WTC11 (cell line): ENCODE results near the gene CSPG4. TPM values are rescaled to one million over a fixed set of nuclear protein-coding genes. Genes with fewer than 3 reads are reported as not detected.
"Not testable (repeated sequence)": the region's sequence is repeated elsewhere in the genome, so short reads cannot be mapped to it uniquely, and the experiment has no call there.

Experiments
- ATAC-seq: fragments of 200-7000 bp; cut with Tn5 transposase; 2 replicates; pipeline ENCODE4 v1.10.0; 2021; ENCODE audit warnings: mild to moderate bottlenecking, moderate library complexity
- CTCF ChIA-PET: fragments of 300-600 bp; sonication (Branson Sonifier 250); formaldehyde crosslinking; loops from one replicate; lab custom pipeline; 2021; ENCODE audit warnings: antibody characterized with exemption; lab: Charles Lee
- POLR2A ChIA-PET: fragments of 350-600 bp; sonication (Branson Sonifier 250); formaldehyde crosslinking; loops from one replicate; lab custom pipeline; 2021; ENCODE audit warnings: antibody characterized with exemption; lab: Charles Lee
- DNase-seq: peaks from one replicate; pipeline ENCODE4 v3.0.0; 2021; ENCODE audit warnings: low spot score
- H3K27ac Mint-ChIP-seq: 2 replicates; pipeline ENCODE4 v1.8.0; 2021; ENCODE audit warnings: mixed read lengths
- H3K27me3 Mint-ChIP-seq: 2 replicates; pipeline ENCODE4 v1.8.0; 2021; ENCODE audit warnings: low read depth, mild to moderate bottlenecking, moderate library complexity, mixed read lengths
- H3K36me3 Mint-ChIP-seq: 2 replicates; pipeline ENCODE4 v1.8.0; 2021; ENCODE audit warnings: mixed read lengths
- H3K4me1 Mint-ChIP-seq: 2 replicates; pipeline ENCODE4 v1.8.0; 2022; ENCODE audit warnings: mixed read lengths
- H3K4me3 Mint-ChIP-seq: 2 replicates; pipeline ENCODE4 v1.8.0; 2021; ENCODE audit warnings: mild to moderate bottlenecking, moderate library complexity, mixed read lengths
- H3K9me3 Mint-ChIP-seq: 2 replicates; pipeline ENCODE4 v1.8.0; 2021; ENCODE audit warnings: mixed read lengths
- CDX4 ChIP-seq: fragments of 250-450 bp; sonication (Bioruptor Pico); IDR thresholded peaks from 2 replicates; pipeline ENCODE4 v1.9.0; 2021; ENCODE audit warnings: moderate library complexity, mild to moderate bottlenecking, inconsistent platforms, borderline replicate concordance
- FOXK1 ChIP-seq: sonication (generic); formaldehyde crosslinking; IDR thresholded peaks from 2 replicates; pipeline ENCODE4 v1.8.0; 2022; ENCODE audit warnings: mild to moderate bottlenecking, moderate library complexity, missing genetic modification reagents
- HMGXB4 ChIP-seq: sonication (generic); formaldehyde crosslinking; IDR thresholded peaks from 2 replicates; pipeline ENCODE4 v1.8.1; 2023; ENCODE audit warnings: mild to moderate bottlenecking, moderate library complexity, missing genetic modification reagents
- JUN ChIP-seq: sonication (generic); formaldehyde crosslinking; IDR thresholded peaks from 2 replicates; pipeline ENCODE4 v1.8.0; 2023; ENCODE audit warnings: mild to moderate bottlenecking, missing genetic modification reagents
- MAX ChIP-seq: sonication (generic); formaldehyde crosslinking; IDR thresholded peaks from 2 replicates; pipeline ENCODE4 v1.8.0; 2022; ENCODE audit warnings: mild to moderate bottlenecking, missing genetic modification reagents
- MXD4 ChIP-seq: fragments of 250-450 bp; sonication (Bioruptor Pico); IDR thresholded peaks from 2 replicates; pipeline ENCODE4 v1.8.0; 2021; ENCODE audit warnings: mild to moderate bottlenecking, moderate library complexity, borderline replicate concordance
- NFATC4 ChIP-seq: fragments of 250-450 bp; sonication (Bioruptor Pico); IDR thresholded peaks from 2 replicates; pipeline ENCODE4 v1.9.0; 2021; ENCODE audit warnings: mild to moderate bottlenecking
- NR1H2 ChIP-seq: sonication (generic); formaldehyde crosslinking; IDR thresholded peaks from 2 replicates; pipeline ENCODE4 v1.9.0; 2021; ENCODE audit warnings: mild to moderate bottlenecking, moderate library complexity, missing genetic modification reagents
- OVOL2 ChIP-seq: fragments of 250-450 bp; sonication (Bioruptor Pico); IDR thresholded peaks from 2 replicates; pipeline ENCODE4 v1.9.0; 2021; ENCODE audit warnings: mild to moderate bottlenecking, borderline replicate concordance
- PREB ChIP-seq: sonication (generic); formaldehyde crosslinking; IDR thresholded peaks from 2 replicates; pipeline ENCODE4 v1.8.1; 2022; ENCODE audit warnings: mild to moderate bottlenecking, missing genetic modification reagents, moderate library complexity, borderline replicate concordance
- RELA ChIP-seq: sonication (generic); formaldehyde crosslinking; IDR thresholded peaks from 2 replicates; pipeline ENCODE4 v1.8.1; 2022; ENCODE audit warnings: missing genetic modification reagents, mild to moderate bottlenecking, borderline replicate concordance
- TCF7 ChIP-seq: sonication (generic); formaldehyde crosslinking; IDR thresholded peaks from 2 replicates; pipeline ENCODE4 v1.8.0; 2022; ENCODE audit warnings: mild to moderate bottlenecking, low read depth, missing genetic modification reagents, moderate library complexity
- TEAD1 ChIP-seq: sonication (generic); formaldehyde crosslinking; IDR thresholded peaks from 2 replicates; pipeline ENCODE4 v1.8.0; 2022; ENCODE audit warnings: mild to moderate bottlenecking, missing genetic modification reagents
- TP53 ChIP-seq: sonication (generic); formaldehyde crosslinking; IDR thresholded peaks from 2 replicates; pipeline ENCODE4 v1.8.1; 2023; ENCODE audit warnings: mild to moderate bottlenecking, missing genetic modification reagents
- ZBTB21 ChIP-seq: sonication (generic); formaldehyde crosslinking; IDR thresholded peaks from 2 replicates; pipeline ENCODE4 v1.8.1; 2023; ENCODE audit warnings: mild to moderate bottlenecking, missing genetic modification reagents, borderline replicate concordance
- ZNF423 ChIP-seq: fragments of 250-450 bp; sonication (Bioruptor Pico); IDR thresholded peaks from 2 replicates; pipeline ENCODE4 v2.1.2; 2022; ENCODE audit warnings: mild to moderate bottlenecking, moderate library complexity
- ZSCAN18 ChIP-seq: fragments of 250-450 bp; sonication (Bioruptor Pico); IDR thresholded peaks from 2 replicates; pipeline ENCODE4 v2.1.2; 2022; ENCODE audit warnings: mild to moderate bottlenecking, moderate library complexity
- total RNA-seq: library from RNA; stranded (reverse); gene quantifications from 3 replicates; pipeline ENCODE4 v1.2.3, GENCODE V29; 2021
- TF ChIP-seq, protein P1 (sequence below): sonication (generic); formaldehyde crosslinking; IDR thresholded peaks from 2 replicates; pipeline ENCODE4 v1.8.1; 2023; ENCODE audit warnings: mild to moderate bottlenecking, missing genetic modification reagents, moderate library complexity
- TF ChIP-seq, protein P2 (sequence below): sonication (generic); formaldehyde crosslinking; IDR thresholded peaks from 2 replicates; pipeline ENCODE4 v1.8.1; 2022; ENCODE audit warnings: low read depth, mild to moderate bottlenecking, moderate library complexity, missing genetic modification reagents, borderline replicate concordance
- TF ChIP-seq, protein P3 (sequence below): fragments of 250-450 bp; sonication (Bioruptor Pico); IDR thresholded peaks from 2 replicates; pipeline ENCODE4 v1.9.0; 2021; ENCODE audit warnings: mild to moderate bottlenecking

CSPG4 gene
- total RNA-seq, 1 experiment from 2014 or later: 2.9 TPM

- peaks cover 14% of the 10 kb centered on the region for H3K36me3 Mint-ChIP-seq
- ATAC-seq, POLR2A ChIA-PET: not testable (repeated sequence)
Measured at GRCh38 chr15:75747121-75747520, 34.5 kb upstream of the CSPG4 start.

GRCh38 chr15:75745305-75745704 lies 32.7 kb upstream of the CSPG4 start:
- ATAC-seq (no peak), DNase-seq (no peak)
- Mint-ChIP-seq H3K4me1 (no peaks in the 10 kb centered on the region), H3K4me3 (no peak overlapping the region), H3K27ac (no peak overlapping the region), H3K27me3 (peaks cover 24% of the 10 kb centered on the region), H3K9me3 (peaks cover 24% of the 10 kb centered on the region), H3K36me3 (peaks cover 20% of the 10 kb centered on the region)
- CTCF ChIA-PET: interaction anchor here (0.7 to 1.1 kb wide), 3 partner anchors 41 to 64 kb away, joined by 3 to 5 read pairs (median 3); no protein-coding TSS in a partner anchor
- POLR2A ChIA-PET: no interaction called here
- TF ChIP-seq PREB (CRISPR knock-in tag) (no peak), TCF7 (no peak), MXD4 (no peak), RELA (CRISPR knock-in tag) (no peak), TP53 (CRISPR knock-in tag) (no peak), ZBTB21 (CRISPR knock-in tag) (no peak)
- TF ChIP-seq, protein P1, sequence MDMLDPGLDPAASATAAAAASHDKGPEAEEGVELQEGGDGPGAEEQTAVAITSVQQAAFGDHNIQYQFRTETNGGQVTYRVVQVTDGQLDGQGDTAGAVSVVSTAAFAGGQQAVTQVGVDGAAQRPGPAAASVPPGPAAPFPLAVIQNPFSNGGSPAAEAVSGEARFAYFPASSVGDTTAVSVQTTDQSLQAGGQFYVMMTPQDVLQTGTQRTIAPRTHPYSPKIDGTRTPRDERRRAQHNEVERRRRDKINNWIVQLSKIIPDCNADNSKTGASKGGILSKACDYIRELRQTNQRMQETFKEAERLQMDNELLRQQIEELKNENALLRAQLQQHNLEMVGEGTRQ (CRISPR knock-in tag): no peak

More at GRCh38 chr15:75747121-75747520, 34.5 kb upstream of the CSPG4 start:
- H3K27me3 Mint-ChIP-seq, H3K4me3 Mint-ChIP-seq, CTCF ChIA-PET, H3K27ac Mint-ChIP-seq, DNase-seq, H3K4me1 Mint-ChIP-seq: not testable (repeated sequence)
- peaks cover 16% of the 10 kb centered on the region for H3K9me3 Mint-ChIP-seq

DNA sequence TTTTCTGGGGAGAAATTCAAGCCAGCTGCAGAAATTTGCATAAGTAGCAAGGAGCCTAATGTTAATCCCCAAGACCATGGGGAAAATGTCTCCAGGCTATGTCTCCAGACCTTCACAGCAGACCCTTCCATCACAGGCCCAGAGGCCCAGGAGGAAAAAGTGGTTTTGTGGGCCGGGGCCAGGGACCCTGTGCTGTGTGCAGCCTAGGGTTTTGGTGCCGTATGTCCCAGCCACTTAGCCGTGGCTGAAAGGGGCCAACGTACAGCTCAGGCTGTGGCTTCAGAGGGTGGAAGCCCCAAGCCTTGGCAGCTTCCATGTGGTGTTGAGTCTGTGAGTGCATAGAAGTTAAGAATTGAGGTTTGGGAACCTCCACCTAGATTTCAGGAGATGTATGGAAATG lies 29.7 kb upstream of the CSPG4 start:
- H3K36me3 Mint-ChIP-seq: peaks cover 20% of the 10 kb centered on the region
- H3K4me3 Mint-ChIP-seq, H3K4me1 Mint-ChIP-seq, ATAC-seq, POLR2A ChIA-PET, H3K27ac Mint-ChIP-seq, DNase-seq, CTCF ChIA-PET: not testable (repeated sequence)
- H3K27me3 Mint-ChIP-seq: peaks cover 40% of the 10 kb centered on the region
- H3K9me3 Mint-ChIP-seq: peaks cover 28% of the 10 kb centered on the region

DNA sequence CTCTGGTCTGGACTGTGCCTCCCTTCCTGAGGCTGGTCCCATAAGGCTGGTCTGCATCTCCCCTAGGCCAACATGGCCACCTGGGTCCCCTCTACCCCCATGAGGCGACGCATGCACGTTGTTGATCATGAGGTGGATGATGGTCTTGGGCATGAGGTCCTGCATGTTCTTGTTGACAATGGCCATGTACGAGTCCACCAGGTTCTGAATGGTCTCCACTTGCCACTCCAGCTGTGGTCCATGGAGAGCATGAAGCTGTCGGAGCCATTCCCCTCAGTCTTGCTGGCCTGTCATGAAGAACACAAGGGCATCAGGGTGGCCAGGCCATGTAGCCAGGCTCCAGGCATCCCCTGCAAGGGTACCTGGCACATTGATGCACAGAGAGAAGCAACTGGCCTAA lies 27.1 kb upstream of the CSPG4 start:
- H3K4me1 Mint-ChIP-seq: peaks cover 28% of the 10 kb centered on the region
- H3K36me3 Mint-ChIP-seq: peaks cover 20% of the 10 kb centered on the region
- DNase-seq (no peak), ATAC-seq (no peak)
- POLR2A ChIA-PET: no interaction called here
- H3K4me3 Mint-ChIP-seq: peak overlapping the region; percentile 93
- H3K27ac Mint-ChIP-seq: no peak overlapping the region
- peaks cover 28% of the 10 kb centered on the region for H3K9me3 Mint-ChIP-seq
- H3K27me3 Mint-ChIP-seq: peaks cover 40% of the 10 kb centered on the region
- CTCF ChIA-PET: no interaction called here
- no peak for TF ChIP-seq FOXK1 (CRISPR knock-in tag)
- TF ChIP-seq ZNF423 (CRISPR knock-in tag): no peak
- TF ChIP-seq TP53 (CRISPR knock-in tag): no peak
- TF ChIP-seq TEAD1 (CRISPR knock-in tag): no peak
- TF ChIP-seq HMGXB4 (CRISPR knock-in tag): no peak
- TF ChIP-seq, protein P2, sequence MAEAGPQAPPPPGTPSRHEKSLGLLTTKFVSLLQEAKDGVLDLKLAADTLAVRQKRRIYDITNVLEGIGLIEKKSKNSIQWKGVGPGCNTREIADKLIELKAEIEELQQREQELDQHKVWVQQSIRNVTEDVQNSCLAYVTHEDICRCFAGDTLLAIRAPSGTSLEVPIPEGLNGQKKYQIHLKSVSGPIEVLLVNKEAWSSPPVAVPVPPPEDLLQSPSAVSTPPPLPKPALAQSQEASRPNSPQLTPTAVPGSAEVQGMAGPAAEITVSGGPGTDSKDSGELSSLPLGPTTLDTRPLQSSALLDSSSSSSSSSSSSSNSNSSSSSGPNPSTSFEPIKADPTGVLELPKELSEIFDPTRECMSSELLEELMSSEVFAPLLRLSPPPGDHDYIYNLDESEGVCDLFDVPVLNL (CRISPR knock-in tag): no peak
- no peak for TF ChIP-seq ZSCAN18 (CRISPR knock-in tag)
- TF ChIP-seq NR1H2 (CRISPR knock-in tag): no peak
- TF ChIP-seq ZBTB21 (CRISPR knock-in tag): no peak
- TF ChIP-seq CDX4 (CRISPR knock-in tag): no peak
- no peak for TF ChIP-seq JUN (CRISPR knock-in tag)
- TF ChIP-seq NFATC4: no peak
- TF ChIP-seq, protein P3, sequence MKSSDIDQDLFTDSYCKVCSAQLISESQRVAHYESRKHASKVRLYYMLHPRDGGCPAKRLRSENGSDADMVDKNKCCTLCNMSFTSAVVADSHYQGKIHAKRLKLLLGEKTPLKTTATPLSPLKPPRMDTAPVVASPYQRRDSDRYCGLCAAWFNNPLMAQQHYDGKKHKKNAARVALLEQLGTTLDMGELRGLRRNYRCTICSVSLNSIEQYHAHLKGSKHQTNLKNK: no peak
- TF ChIP-seq OVOL2 (CRISPR knock-in tag): no peak
- no peak for TF ChIP-seq MAX (CRISPR knock-in tag)
